ENCODE data around the gene SLC39A2. TPM values are rescaled to one million over a fixed set of nuclear protein-coding genes. Genes with fewer than 3 reads are reported as not detected.
"Not testable (repeated sequence)": the region's sequence is repeated elsewhere in the genome, so short reads cannot be mapped to it uniquely, and the experiment has no call there.

Gene SLC39A2
- total RNA-seq, 1 donor from 2014 or later: 2.7 TPM

- Mint-ChIP-seq H3K27me3 (ENCODE audit: low read depth) (no peaks in the 10 kb centered on the region), H3K27ac (no peak overlapping the region), H3K36me3 (no peaks in the 10 kb centered on the region), H3K4me1 (no peaks in the 10 kb centered on the region), H3K9me3 (no peaks in the 10 kb centered on the region), H3K4me3 (no peak overlapping the region)
- TF ChIP-seq CTCF (IDR thresholded peaks at IDR 0.05; ENCODE audit: unreplicated experiment): no peak
- DNase-seq (ENCODE audit: low spot score in 2 of 2, unreplicated experiment in 2 of 2): no peak
Measured at GRCh38 chr14:20980906-20981305, 18.2 kb upstream of the SLC39A2 start.

- Mint-ChIP-seq H3K9me3 (no peaks in the 10 kb centered on the region), H3K4me1 (no peaks in the 10 kb centered on the region), H3K27ac (no peak overlapping the region), H3K27me3 (ENCODE audit: low read depth) (no peaks in the 10 kb centered on the region), H3K36me3 (no peaks in the 10 kb centered on the region), H3K4me3 (no peak overlapping the region)
- no peak for TF ChIP-seq CTCF (IDR thresholded peaks at IDR 0.05; ENCODE audit: unreplicated experiment)
- no peak for DNase-seq (ENCODE audit: low spot score in 2 of 2, unreplicated experiment in 2 of 2)
Measured at GRCh38 chr14:20982646-20983369, 16.3 kb upstream of the SLC39A2 start.

GRCh38 chr14:20985650-20986049, 13.4 kb upstream of the SLC39A2 start:
- not testable (repeated sequence) for H3K9me3 Mint-ChIP-seq; H3K4me3 Mint-ChIP-seq; H3K27me3 Mint-ChIP-seq (ENCODE audit: low read depth); DNase-seq (ENCODE audit: low spot score in 2 of 2, unreplicated experiment in 2 of 2); H3K36me3 Mint-ChIP-seq; H3K27ac Mint-ChIP-seq
- peaks cover 13% of the 10 kb centered on the region for H3K4me1 Mint-ChIP-seq

GRCh38 chr14:20986811-20987210, 12.3 kb upstream of the SLC39A2 start:
- Mint-ChIP-seq H3K4me3 (no peak overlapping the region), H3K9me3 (no peaks in the 10 kb centered on the region), H3K27ac (no peak overlapping the region), H3K4me1 (peaks cover 18% of the 10 kb centered on the region), H3K27me3 (ENCODE audit: low read depth) (no peaks in the 10 kb centered on the region), H3K36me3 (peaks cover 4% of the 10 kb centered on the region)
- TF ChIP-seq CTCF (IDR thresholded peaks at IDR 0.05; ENCODE audit: unreplicated experiment): no peak
- no peak for DNase-seq (ENCODE audit: low spot score in 2 of 2, unreplicated experiment in 2 of 2)

- no peak for DNase-seq (ENCODE audit: low spot score in 2 of 2, unreplicated experiment in 2 of 2)
- no peak for TF ChIP-seq CTCF (IDR thresholded peaks at IDR 0.05; ENCODE audit: unreplicated experiment)
- Mint-ChIP-seq H3K4me1 (peaks cover 20% of the 10 kb centered on the region), H3K36me3 (peaks cover 12% of the 10 kb centered on the region), H3K27ac (peak overlapping the region; percentile 85), H3K4me3 (peak overlapping the region; percentile 30), H3K27me3 (ENCODE audit: low read depth) (no peaks in the 10 kb centered on the region), H3K9me3 (no peaks in the 10 kb centered on the region)
Measured at GRCh38 chr14:20988717-20989470, 10.2 kb upstream of the SLC39A2 start.

GRCh38 chr14:20989471-20989786, 9.7 kb upstream of the SLC39A2 start:
- H3K9me3 Mint-ChIP-seq: no peaks in the 10 kb centered on the region
- peak overlapping the region; percentile 93 for H3K4me3 Mint-ChIP-seq
- H3K4me1 Mint-ChIP-seq: peaks cover 20% of the 10 kb centered on the region
- DNase-seq (ENCODE audit: low spot score in 2 of 2, unreplicated experiment in 2 of 2): no peak
- TF ChIP-seq CTCF (IDR thresholded peaks at IDR 0.05; ENCODE audit: unreplicated experiment): no peak
- no peaks in the 10 kb centered on the region for H3K27me3 Mint-ChIP-seq (ENCODE audit: low read depth)
- peaks cover 15% of the 10 kb centered on the region for H3K36me3 Mint-ChIP-seq
- peak overlapping the region; percentile 98 for H3K27ac Mint-ChIP-seq

Data from mesothelial cell of epicardium (in vitro differentiated cells).